GM12878 (cell line): ENCODE data around the gene CFAP53. TPM values are rescaled to one million over a fixed set of nuclear protein-coding genes. Genes with fewer than 3 reads are reported as not detected.

Source experiments
- ESRRA ChIP-seq: IDR thresholded peaks from 2 replicates; pipeline ENCODE4 v1.6.1; 2012; ENCODE audit warnings: mild to moderate bottlenecking, low read length, improper control_type of control experiment
- GABPA ChIP-seq: IDR thresholded peaks from 2 replicates; pipeline ENCODE4 v1.6.1; 2014; ENCODE audit warnings: antibody characterized with exemption, low read depth, mild to moderate bottlenecking, inconsistent platforms
- IKZF2 ChIP-seq, 2 experiments: fragments of 450-650 bp; IDR thresholded peaks; 2 replicates each; pipeline ENCODE4 v1.6.1; 2017; ENCODE audit warnings: mild to moderate bottlenecking in 2 of 2, moderate library complexity in 2 of 2
- NR2F1 ChIP-seq: fragments of 450-650 bp; conservative IDR thresholded peaks from 2 replicates; pipeline ENCODE4 v1.6.1; 2017; ENCODE audit warnings: mild to moderate bottlenecking
- NRF1 ChIP-seq: conservative IDR thresholded peaks from 2 replicates; pipeline ENCODE4 v1.6.1; 2011; ENCODE audit warnings: mild to moderate bottlenecking, low read depth, low read length, improper control_type of control experiment
- PAX5 ChIP-seq: IDR thresholded peaks from 2 replicates; pipeline ENCODE4 v1.6.1; 2011; ENCODE audit warnings: low read depth, low read length, borderline replicate concordance
- RCOR1 ChIP-seq: conservative IDR thresholded peaks from 2 replicates; pipeline ENCODE4 v1.6.1; 2012; ENCODE audit warnings: low read depth, low read length, improper control_type of control experiment
- polyA plus RNA-seq, 11 experiments: library from polyadenylated mRNA; depleted of rRNA in 4 of 11; unstranded in 6 of 11; stranded (reverse) in 5 of 11; fragments of >200 nt; fragmentation: Nextera tagmentation in 4 of 11; fragmentation: Illumina TruSeq in 1 of 11; extraction: Ambion mirVana in 4 of 11; extraction: Trizol in 1 of 11; gene quantifications; 1 replicate in 1 of 11; 2 replicates in 10 of 11; pipeline versions ENCODE4 v1.2.1 to v1.2.3, GENCODE V29; 2011 to 2016; ENCODE audit warnings: inconsistent platforms in 2 of 11, missing spikeins in 2 of 11, low read depth in 1 of 11
- total RNA-seq, 4 experiments: library from RNA; depleted of rRNA in 3 of 4; stranded (reverse); fragments of >200 nt in 3 of 4; fragmentation: Illumina TruSeq in 1 of 4; extraction: Trizol in 1 of 4; gene quantifications; 2 replicates each; pipeline versions ENCODE4 v1.2.1 to v1.2.3, GENCODE V29; 2013 to 2021
- TF ChIP-seq, protein P1 (sequence below): fragments of 450-650 bp; IDR thresholded peaks from 2 replicates; pipeline ENCODE4 v1.6.1; 2016; ENCODE audit warnings: mild to moderate bottlenecking
- TF ChIP-seq, protein P2 (sequence below): fragments of 450-650 bp; formaldehyde crosslinking; IDR thresholded peaks from 2 replicates; pipeline ENCODE4 v1.4.0; 2020; ENCODE audit warnings: mild to moderate bottlenecking, moderate library complexity
- TF ChIP-seq, protein P3 (sequence below): fragments of 450-650 bp; IDR thresholded peaks from 2 replicates; pipeline ENCODE4 v1.6.1; 2018; ENCODE audit warnings: borderline replicate concordance, mild to moderate bottlenecking; ENCODE audit not compliant: partially characterized antibody
- TF ChIP-seq, protein P4 (sequence below): fragments of 450-650 bp; IDR thresholded peaks from 2 replicates; pipeline ENCODE4 v1.6.1; 2017; ENCODE audit warnings: low read depth, mild to moderate bottlenecking, moderate library complexity
- TF ChIP-seq, protein P5 (sequence below): fragments of 450-650 bp; IDR thresholded peaks from 2 replicates; pipeline ENCODE4 v1.6.1; 2017; ENCODE audit warnings: mild to moderate bottlenecking, low read depth, inconsistent platforms; ENCODE audit not compliant: poor library complexity, severe bottlenecking
- TF ChIP-seq, protein P6 (sequence below): IDR thresholded peaks from 2 replicates; pipeline ENCODE4 v1.6.1; 2012; ENCODE audit warnings: mild to moderate bottlenecking, low read depth, low read length

The CFAP53 gene
- total and polyA plus RNA-seq, 10 of the 15 experiments (the other 5 are each of a cell fraction or from before 2014, with no cell fraction given), result 0.05 to 0.31 (median 0.12) TPM; not detected in 1

DNA sequence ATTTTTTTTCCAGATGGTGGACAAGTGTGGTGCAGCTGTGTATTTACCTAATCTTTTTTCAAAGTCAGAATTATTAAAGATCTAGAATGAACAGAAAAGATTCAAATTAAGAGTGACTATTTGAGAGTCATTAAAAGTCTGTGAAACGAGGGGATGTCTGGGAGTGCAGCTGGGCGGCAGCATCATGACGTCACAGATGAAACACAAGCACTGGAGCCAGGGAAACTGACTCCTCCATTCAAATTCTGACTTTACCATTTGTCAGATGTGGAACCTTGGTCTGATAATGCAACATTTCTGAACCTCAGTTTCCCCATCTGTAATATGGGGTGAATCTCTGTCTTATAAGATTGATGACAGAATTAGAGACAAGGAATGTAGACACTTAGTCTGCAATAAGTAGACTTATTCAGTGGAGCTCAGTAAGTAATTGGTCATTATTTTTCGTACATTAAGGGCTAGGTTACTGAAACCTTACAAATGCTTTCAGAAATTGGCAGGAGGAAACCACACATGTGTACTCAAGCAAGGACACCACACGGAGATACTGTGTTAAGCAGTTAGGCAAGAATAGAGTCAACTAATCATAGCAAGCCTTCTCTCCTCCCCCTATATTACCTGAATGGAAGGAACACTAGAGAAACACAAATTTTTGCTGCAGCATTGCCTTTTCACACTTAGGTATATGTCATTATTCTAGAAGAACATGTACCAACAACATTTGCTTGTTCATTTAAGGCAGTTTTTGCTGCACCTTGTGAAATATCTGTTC, 49.0 kb upstream of the CFAP53 start (continued):
- TF ChIP-seq ESRRA (no peak), GABPA (no peak), PAX5 (peak; percentile 93), IKZF2 (IDR thresholded peaks at IDR 0.05) (peak; percentile 81 to 92; a peak in 3 of 4 replicates), NR2F1 (peak; percentile 48), NRF1 (no peak), RCOR1 (no peak)
- TF ChIP-seq, protein P1, sequence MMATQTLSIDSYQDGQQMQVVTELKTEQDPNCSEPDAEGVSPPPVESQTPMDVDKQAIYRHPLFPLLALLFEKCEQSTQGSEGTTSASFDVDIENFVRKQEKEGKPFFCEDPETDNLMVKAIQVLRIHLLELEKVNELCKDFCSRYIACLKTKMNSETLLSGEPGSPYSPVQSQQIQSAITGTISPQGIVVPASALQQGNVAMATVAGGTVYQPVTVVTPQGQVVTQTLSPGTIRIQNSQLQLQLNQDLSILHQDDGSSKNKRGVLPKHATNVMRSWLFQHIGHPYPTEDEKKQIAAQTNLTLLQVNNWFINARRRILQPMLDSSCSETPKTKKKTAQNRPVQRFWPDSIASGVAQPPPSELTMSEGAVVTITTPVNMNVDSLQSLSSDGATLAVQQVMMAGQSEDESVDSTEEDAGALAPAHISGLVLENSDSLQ, result peak; percentile 82
- TF ChIP-seq, protein P2, sequence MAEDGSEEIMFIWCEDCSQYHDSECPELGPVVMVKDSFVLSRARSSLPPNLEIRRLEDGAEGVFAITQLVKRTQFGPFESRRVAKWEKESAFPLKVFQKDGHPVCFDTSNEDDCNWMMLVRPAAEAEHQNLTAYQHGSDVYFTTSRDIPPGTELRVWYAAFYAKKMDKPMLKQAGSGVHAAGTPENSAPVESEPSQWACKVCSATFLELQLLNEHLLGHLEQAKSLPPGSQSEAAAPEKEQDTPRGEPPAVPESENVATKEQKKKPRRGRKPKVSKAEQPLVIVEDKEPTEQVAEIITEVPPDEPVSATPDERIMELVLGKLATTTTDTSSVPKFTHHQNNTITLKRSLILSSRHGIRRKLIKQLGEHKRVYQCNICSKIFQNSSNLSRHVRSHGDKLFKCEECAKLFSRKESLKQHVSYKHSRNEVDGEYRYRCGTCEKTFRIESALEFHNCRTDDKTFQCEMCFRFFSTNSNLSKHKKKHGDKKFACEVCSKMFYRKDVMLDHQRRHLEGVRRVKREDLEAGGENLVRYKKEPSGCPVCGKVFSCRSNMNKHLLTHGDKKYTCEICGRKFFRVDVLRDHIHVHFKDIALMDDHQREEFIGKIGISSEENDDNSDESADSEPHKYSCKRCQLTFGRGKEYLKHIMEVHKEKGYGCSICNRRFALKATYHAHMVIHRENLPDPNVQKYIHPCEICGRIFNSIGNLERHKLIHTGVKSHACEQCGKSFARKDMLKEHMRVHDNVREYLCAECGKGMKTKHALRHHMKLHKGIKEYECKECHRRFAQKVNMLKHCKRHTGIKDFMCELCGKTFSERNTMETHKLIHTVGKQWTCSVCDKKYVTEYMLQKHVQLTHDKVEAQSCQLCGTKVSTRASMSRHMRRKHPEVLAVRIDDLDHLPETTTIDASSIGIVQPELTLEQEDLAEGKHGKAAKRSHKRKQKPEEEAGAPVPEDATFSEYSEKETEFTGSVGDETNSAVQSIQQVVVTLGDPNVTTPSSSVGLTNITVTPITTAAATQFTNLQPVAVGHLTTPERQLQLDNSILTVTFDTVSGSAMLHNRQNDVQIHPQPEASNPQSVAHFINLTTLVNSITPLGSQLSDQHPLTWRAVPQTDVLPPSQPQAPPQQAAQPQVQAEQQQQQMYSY (CRISPR knock-in tag), result no peak
- TF ChIP-seq, protein P3, sequence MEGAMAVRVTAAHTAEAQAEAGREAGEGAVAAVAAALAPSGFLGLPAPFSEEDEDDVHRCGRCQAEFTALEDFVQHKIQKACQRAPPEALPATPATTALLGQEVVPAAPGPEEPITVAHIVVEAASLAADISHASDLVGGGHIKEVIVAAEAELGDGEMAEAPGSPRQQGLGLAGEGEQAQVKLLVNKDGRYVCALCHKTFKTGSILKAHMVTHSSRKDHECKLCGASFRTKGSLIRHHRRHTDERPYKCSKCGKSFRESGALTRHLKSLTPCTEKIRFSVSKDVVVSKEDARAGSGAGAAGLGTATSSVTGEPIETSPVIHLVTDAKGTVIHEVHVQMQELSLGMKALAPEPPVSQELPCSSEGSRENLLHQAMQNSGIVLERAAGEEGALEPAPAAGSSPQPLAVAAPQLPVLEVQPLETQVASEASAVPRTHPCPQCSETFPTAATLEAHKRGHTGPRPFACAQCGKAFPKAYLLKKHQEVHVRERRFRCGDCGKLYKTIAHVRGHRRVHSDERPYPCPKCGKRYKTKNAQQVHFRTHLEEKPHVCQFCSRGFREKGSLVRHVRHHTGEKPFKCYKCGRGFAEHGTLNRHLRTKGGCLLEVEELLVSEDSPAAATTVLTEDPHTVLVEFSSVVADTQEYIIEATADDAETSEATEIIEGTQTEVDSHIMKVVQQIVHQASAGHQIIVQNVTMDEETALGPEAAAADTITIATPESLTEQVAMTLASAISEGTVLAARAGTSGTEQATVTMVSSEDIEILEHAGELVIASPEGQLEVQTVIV, result no peak
- TF ChIP-seq, protein P4, sequence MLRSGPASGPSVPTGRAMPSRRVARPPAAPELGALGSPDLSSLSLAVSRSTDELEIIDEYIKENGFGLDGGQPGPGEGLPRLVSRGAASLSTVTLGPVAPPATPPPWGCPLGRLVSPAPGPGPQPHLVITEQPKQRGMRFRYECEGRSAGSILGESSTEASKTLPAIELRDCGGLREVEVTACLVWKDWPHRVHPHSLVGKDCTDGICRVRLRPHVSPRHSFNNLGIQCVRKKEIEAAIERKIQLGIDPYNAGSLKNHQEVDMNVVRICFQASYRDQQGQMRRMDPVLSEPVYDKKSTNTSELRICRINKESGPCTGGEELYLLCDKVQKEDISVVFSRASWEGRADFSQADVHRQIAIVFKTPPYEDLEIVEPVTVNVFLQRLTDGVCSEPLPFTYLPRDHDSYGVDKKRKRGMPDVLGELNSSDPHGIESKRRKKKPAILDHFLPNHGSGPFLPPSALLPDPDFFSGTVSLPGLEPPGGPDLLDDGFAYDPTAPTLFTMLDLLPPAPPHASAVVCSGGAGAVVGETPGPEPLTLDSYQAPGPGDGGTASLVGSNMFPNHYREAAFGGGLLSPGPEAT, result peak; percentile 84
- TF ChIP-seq, protein P5, sequence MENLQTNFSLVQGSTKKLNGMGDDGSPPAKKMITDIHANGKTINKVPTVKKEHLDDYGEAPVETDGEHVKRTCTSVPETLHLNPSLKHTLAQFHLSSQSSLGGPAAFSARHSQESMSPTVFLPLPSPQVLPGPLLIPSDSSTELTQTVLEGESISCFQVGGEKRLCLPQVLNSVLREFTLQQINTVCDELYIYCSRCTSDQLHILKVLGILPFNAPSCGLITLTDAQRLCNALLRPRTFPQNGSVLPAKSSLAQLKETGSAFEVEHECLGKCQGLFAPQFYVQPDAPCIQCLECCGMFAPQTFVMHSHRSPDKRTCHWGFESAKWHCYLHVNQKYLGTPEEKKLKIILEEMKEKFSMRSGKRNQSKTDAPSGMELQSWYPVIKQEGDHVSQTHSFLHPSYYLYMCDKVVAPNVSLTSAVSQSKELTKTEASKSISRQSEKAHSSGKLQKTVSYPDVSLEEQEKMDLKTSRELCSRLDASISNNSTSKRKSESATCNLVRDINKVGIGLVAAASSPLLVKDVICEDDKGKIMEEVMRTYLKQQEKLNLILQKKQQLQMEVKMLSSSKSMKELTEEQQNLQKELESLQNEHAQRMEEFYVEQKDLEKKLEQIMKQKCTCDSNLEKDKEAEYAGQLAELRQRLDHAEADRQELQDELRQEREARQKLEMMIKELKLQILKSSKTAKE, result peak; percentile 78
- TF ChIP-seq, protein P6, sequence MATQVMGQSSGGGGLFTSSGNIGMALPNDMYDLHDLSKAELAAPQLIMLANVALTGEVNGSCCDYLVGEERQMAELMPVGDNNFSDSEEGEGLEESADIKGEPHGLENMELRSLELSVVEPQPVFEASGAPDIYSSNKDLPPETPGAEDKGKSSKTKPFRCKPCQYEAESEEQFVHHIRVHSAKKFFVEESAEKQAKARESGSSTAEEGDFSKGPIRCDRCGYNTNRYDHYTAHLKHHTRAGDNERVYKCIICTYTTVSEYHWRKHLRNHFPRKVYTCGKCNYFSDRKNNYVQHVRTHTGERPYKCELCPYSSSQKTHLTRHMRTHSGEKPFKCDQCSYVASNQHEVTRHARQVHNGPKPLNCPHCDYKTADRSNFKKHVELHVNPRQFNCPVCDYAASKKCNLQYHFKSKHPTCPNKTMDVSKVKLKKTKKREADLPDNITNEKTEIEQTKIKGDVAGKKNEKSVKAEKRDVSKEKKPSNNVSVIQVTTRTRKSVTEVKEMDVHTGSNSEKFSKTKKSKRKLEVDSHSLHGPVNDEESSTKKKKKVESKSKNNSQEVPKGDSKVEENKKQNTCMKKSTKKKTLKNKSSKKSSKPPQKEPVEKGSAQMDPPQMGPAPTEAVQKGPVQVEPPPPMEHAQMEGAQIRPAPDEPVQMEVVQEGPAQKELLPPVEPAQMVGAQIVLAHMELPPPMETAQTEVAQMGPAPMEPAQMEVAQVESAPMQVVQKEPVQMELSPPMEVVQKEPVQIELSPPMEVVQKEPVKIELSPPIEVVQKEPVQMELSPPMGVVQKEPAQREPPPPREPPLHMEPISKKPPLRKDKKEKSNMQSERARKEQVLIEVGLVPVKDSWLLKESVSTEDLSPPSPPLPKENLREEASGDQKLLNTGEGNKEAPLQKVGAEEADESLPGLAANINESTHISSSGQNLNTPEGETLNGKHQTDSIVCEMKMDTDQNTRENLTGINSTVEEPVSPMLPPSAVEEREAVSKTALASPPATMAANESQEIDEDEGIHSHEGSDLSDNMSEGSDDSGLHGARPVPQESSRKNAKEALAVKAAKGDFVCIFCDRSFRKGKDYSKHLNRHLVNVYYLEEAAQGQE, result no peak
